Measurements from ENCODE around the gene WWOX.

- TF ChIP-seq, protein P1, sequence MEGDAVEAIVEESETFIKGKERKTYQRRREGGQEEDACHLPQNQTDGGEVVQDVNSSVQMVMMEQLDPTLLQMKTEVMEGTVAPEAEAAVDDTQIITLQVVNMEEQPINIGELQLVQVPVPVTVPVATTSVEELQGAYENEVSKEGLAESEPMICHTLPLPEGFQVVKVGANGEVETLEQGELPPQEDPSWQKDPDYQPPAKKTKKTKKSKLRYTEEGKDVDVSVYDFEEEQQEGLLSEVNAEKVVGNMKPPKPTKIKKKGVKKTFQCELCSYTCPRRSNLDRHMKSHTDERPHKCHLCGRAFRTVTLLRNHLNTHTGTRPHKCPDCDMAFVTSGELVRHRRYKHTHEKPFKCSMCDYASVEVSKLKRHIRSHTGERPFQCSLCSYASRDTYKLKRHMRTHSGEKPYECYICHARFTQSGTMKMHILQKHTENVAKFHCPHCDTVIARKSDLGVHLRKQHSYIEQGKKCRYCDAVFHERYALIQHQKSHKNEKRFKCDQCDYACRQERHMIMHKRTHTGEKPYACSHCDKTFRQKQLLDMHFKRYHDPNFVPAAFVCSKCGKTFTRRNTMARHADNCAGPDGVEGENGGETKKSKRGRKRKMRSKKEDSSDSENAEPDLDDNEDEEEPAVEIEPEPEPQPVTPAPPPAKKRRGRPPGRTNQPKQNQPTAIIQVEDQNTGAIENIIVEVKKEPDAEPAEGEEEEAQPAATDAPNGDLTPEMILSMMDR (IDR thresholded peaks at IDR 0.05; ENCODE audit: borderline replicate concordance, extremely low read depth, low read length, poor library complexity, severe bottlenecking): no peak
- no peak for TF ChIP-seq EZH2 (IDR thresholded peaks at IDR 0.05; ENCODE audit: borderline replicate concordance, low read depth, low read length, severe bottlenecking)
Measured at GRCh38 chr16:78505544-78506366, 406.3 kb downstream of the WWOX start.
